NK-92 (cell line): ENCODE data around the gene ZNF397.

Experiments used
- DNase-seq: peaks from one replicate; lab custom pipeline; 2025; ENCODE audit not compliant: unreplicated experiment; lab: John Stamatoyannopoulos, UW

The ZNF397 gene

GRCh38 chr18:35245719-35246317 lies 5.0 kb downstream of the ZNF397 start:
- no peak for DNase-seq

- DNase-seq = no peak
Observed at GRCh38 chr18:35246831-35247230, 6.0 kb downstream of the ZNF397 start.

DNA sequence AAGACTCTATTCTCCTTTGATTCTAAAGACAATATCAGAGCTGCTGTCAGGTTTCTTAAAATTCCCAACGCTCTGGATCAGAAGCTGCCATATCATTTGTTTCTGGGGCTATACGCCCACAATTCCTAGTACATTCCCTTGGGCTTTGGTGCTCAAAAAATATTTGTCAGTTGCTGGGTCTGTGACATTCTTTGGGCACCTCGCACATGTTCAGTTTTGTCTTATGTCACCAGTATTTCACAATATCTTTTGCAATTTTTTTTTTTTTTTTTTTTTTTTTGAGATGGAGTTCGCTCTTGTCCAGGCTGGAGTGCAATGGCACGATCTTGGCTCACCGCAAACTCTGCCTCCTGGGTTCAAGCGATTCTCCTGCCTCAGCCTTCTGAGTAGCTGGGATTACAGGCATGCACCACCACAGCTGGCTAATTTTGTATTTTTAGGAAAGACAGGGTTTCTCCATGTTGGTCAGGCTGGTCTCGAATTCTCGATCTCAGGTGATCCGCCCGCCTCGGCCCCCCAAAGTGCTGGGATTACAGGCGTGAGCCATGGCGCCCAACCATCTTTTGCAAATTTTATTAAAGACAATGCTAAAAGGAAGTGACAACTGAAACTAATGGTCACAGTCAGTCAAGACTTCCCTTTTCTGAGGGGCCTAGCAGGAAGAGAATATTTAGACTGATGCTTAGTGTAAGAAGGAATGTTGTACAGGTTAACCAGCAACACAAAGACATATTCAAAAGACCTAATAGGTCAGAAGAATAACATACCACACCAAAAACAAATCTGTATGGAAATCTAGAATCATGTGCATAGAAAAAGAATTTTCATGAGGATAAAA lies 6.8 kb downstream of the ZNF397 start:
- no peak for DNase-seq

DNA sequence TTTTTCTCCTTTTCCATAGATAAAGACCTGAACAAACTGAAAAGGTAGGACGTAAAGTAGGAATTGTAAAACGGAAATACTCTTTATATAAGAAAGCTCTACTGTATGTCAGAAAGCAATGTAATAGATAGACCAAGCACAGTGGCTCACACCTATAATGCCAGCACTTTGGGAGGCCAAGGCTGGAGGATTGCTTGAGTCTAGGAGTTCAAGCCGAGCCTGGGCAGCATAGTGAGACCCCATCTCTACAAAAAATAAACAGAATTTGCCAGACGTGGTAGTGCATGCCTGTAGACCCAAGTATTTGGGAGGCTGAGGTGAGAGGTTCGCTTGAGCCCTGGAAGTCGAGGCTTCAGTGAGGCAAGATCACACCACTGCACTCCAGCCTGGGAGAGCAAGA lies 7.6 kb downstream of the ZNF397 start:
- DNase-seq = no peak

- DNase-seq = no peak
Observed at GRCh38 chr18:35252466-35252865, 11.6 kb downstream of the ZNF397 start.

GRCh38 chr18:35253655-35254287 lies 12.9 kb downstream of the ZNF397 start:
- no peak for DNase-seq

DNA sequence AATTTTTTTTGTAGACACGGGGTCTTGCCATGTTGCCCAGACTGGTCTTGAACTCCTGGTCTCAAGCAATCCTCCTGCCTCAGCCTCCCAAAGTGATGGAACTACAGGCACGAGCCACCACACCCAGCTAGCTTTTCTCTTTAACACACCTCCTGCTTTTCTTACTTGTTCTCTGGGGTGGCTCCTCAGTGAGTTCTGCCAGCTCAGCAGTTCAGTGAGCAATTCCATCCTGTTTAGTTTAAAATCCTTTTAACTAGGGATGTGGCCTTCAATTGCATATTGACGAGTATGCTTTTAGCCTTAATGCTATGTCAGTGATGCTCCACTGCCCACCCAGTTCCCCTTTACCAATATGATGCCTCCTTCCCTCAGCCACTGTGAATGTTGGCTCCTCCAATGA lies 16.1 kb downstream of the ZNF397 start:
- no peak for DNase-seq

DNA sequence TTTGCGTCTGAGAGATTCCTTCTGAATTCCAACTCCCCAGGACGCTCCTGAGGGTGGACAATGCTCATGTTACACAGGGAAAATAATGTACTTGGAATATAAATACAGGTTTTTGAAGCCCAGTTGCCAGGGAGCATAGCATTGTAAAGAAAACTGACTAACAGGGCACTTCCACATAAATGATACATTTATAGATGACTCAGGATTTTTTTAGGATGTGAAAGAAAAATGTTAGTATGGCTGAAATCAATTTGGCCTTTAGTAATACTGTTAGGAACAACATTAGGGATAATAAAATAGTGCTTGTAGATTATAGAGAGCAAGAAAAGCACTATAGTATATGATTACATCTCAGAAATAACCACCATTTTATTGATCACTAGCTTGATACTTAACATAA lies 23.6 kb downstream of the ZNF397 start:
- DNase-seq = no peak

DNA sequence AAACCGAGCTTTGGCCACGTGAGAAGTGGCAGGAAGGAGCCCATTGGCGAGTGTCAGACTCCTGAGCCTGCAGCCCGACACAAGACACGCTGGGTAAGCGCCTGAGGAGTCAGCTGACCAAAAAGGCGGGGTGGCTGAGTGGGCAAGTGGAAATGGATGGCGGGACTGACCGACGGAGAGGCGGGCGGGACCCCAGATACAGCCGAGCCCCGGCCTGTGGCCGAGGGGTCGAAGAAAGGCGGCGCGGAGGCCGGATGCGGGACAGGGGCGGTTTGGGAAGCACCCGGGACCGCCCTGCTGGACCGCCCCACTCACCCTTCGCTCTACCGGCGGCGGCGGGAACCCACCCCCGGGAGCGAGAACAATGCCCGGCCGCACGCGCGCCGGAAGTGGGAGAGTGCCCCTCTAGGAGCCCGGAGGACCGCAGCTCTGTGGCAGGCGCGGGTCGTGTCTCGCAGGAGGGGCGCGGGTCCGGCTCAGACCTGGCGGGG lies 26.4 kb downstream of the ZNF397 start:
- DNase-seq = no peak

- DNase-seq = no peak
Observed at GRCh38 chr18:35267809-35268208, 27.0 kb downstream of the ZNF397 start.

DNA sequence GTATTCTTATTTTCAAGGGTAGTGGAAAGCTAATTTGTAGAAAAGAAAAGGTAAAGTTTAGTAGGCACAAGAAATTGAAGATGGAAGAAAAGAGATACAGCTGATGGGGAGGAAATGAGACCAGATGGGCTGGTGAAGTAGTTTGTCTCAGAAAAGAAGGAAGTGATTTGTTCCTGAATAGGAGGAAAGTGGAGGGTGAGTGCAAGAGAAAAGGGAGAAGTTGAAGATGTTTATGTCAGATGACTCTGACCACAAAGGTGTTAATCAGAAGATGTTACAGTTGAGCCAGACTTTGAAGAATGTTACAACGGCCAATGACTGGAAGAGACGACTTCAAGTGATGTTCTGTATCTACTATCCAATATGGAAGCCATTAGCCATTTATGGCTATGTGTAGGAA lies 28.0 kb downstream of the ZNF397 start:
- DNase-seq = no peak

DNA sequence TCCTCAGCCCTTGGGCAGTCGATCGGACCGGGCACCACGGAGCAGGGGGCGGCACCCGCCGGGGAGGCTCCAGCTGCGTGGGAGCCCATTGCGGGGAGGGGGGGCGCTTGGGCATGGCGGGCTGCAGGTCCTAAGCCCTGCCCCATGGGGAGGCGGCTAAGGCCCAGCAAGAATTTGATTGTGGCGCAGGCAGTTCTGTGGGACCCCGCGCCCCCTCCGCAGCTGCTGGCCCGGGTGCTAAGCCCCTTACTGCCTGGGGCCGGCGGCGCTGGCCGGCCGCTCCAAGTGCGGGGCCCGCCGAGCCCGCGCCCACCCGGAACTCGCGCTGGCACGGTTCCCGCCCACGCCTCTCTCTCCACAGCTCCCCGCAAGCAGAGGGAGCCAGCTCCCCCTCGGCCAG lies 30.8 kb downstream of the ZNF397 start:
- no peak for DNase-seq

GRCh38 chr18:35276267-35276666 lies 35.4 kb downstream of the ZNF397 start:
- DNase-seq = no peak

DNA sequence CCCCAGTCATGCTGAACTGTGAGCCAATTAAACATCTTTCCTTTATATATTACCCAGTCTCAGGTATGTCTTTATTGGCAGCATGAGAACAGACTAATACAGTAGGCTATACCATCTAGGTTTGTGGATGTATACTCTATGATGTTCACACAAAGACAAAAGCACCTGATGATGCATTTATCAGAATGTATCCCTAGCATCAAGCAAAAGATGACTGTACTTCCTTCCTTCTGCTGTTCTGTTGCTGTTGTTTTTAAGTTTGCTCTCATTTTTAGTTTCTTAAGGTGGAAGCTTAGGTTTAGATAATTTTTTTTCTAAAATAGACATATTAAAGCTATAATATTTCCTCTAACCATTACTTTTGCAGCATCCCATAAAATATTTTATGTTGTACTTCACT lies 36.8 kb downstream of the ZNF397 start:
- no peak for DNase-seq

- no peak for DNase-seq
Observed at GRCh38 chr18:35278085-35278484, 37.3 kb downstream of the ZNF397 start.

GRCh38 chr18:35278969-35279368 lies 38.1 kb downstream of the ZNF397 start:
- DNase-seq = no peak

GRCh38 chr18:35282353-35282752 lies 41.5 kb downstream of the ZNF397 start:
- DNase-seq = no peak

DNA sequence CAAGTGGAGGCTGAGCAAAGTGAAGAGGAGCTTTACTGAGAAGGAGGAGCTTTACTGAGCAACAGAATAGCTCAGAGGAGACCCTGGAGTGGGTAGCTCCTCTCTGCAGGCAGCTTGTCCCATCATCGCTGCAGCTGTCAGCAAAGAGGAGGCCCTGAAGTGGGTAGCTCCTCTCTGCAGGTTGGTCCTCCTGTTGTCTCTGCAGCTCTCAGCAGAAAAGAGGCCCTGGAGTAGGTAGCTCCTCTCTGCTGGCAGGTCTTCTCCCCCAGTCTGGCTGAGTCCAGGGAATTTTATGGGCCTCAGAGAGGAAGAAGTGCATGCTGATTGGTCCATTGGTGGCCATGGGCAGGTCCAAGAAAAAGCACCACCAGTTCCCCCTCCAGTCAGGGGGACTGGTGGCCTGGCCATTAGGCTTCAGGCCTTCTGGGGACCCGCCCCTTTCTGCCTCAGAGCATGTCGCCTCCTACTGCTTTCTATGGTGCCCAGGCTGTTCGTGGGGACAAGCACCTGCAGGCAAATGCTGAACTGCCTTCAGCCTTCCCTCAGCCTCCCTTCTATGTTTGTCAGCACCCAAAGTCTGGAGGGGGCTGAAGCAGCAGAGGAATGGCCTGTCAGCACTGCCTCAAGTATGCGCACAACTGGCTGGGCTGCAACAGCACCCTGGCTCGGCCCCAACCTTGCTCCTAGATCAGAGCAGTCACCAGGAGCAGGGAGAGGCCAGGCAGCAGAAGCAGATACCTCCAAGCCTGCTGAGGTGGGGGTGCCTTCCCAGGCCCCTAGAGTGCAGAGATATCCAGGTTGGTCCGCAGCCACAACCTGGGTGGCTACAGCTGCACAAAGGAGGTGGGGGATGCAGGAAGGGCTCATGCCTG lies 43.3 kb downstream of the ZNF397 start:
- DNase-seq = no peak

DNA sequence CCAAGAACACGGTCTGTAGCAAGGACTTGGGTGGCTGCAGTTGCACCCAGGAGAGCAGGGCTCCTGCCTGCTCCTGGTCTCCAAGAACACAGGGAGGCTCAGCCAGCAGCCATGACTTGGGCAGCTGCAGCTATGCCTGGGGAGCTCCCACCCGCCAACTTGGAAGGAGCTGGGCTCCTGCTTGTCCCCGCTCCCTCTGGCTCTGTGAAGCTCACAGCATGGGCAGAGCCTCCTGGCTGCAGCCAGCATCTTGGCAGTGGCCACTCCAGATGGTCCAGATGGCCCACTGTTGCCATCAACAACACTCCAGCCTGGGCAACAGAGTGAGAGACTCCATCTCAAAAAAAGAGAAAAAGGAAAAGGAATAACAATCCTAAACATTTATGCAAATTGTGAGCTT lies 44.0 kb downstream of the ZNF397 start:
- no peak for DNase-seq

- DNase-seq = no peak
Observed at GRCh38 chr18:35289293-35289692, 48.5 kb downstream of the ZNF397 start.

GRCh38 chr18:35289727-35290093 lies 48.9 kb downstream of the ZNF397 start:
- no peak for DNase-seq
